Inflammatory macrophage treated with lipopolysaccharide for 1 hour (primary cell): ENCODE results near the gene NOTCH4.
A peak's percentile ranks its signal among the peaks of the same experiment; 100 is the strongest.
"Not testable (repeated sequence)": the region's sequence is repeated elsewhere in the genome, so short reads cannot be mapped to it uniquely, and the experiment has no call there.

Source experiments
- DNase-seq, 2 donors: peaks; one replicate each; pipeline ENCODE4 v3.0.0-alpha.2; 2020 to 2022

The NOTCH4 gene

DNA sequence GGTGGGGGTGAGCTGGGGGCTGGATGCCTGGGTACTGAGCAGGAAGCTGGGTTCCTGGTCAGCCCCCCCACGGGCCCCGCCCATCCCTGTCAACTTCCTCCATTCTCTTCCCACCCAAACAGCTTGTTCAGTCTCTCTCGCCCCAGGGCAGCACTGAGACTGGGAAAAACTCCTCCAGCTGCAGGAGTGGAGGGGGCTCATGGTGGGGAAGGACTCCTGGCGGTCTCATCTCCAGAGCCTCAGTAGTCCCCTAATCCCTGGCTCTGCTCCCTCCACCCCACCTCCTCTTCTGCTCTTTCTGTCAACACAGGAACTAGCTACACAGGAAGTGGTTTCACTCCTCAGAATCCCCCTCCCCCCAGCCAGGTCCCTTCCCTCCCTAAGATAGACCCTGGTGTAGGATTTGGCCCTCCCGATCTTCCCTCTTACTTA is 31.2 kb downstream of the NOTCH4 start, which contains the start of gene GPSM3:
GPSM3 (minus strand) TSS at position 36 of the 432 bp plus-strand sequence. CDS start 130 bp downstream, outside the sequence.
- DNase-seq, result peak; percentile 58 to 75

DNA sequence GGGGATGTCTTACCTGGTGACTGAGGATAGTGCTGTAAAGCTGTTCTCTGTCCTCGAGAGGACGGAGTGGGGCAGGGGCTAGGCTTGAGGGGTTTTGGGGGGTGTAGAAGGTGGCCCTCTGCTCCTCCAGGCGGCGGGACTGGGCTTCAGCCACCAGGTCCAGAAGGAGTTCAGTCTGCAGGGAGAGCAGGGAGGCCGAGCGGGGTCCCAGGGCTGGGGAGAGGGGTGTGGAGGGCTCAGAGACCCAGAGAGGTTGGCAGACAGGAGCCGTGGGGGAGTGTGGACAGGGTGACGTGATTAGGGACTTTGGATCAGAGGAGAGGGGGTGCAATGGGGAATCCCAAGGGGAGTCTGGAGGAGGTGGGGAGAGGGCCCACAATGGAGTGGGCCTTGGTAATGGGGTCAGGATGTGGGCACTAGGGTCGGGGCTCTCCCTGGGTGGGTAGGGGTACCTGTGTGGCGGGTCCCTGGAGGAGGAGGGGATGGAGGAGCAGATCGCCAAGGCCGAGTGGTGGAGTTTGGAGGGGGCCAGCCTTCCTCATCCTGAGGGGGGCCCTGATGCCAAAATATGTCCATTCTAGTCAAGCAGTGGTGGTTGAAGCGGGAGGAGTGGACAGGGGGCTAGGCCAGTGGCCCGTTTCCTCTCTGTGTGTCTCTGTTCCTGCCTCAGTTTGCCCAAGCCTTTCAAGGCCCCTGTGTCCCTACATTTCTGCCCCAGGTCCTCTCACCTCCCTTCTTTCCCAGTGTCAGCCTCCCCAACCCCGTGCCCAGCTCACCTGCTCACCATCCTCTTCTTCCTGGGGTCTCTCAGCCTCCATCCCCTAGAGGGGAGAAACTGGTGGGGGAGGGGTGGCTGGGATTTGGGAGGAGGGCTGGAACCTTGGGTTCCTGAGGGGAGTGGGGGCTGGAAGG is 31.9 kb downstream of the NOTCH4 start:
- DNase-seq, result peak; percentile 50 to 78

DNA sequence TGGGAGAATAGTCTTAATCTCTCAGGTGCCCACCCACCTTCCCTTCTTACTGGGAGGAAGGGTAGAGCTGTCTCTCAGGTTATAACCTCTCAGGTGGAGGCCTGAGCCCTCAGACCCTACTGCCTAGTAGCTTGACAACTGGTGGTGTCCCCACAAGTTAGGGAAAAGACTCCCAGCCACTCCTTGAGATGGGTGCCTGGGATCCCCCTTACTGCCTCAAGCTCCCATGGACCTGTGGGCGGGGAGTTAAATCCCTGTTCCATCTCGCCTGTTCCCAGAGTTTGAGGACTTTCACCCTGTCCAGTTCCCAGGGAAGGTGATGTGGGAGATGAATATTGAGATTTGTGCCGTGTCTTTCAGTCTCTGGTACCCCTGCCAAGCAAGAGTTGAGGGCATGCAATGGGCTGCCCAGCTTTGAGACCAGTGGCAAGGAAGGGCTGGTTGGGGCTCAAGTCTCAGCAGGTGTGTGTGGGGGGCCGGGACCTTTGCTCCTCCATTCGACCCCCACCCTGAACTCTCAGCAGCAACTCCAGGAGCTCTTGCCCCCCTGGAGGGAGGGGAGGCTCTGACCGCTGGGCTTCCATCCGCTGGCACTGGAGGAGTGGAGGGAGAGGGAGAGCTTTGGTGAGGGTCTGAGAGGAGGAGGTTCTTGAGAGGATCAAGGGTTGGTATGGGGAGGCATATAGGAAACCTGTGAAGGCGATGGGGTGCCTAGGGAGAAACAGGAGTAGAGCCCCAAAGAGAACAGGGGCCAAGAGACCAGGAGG is 32.8 kb downstream of the NOTCH4 start:
- peak in 1 of 2 donors; percentile 65 for DNase-seq

DNA sequence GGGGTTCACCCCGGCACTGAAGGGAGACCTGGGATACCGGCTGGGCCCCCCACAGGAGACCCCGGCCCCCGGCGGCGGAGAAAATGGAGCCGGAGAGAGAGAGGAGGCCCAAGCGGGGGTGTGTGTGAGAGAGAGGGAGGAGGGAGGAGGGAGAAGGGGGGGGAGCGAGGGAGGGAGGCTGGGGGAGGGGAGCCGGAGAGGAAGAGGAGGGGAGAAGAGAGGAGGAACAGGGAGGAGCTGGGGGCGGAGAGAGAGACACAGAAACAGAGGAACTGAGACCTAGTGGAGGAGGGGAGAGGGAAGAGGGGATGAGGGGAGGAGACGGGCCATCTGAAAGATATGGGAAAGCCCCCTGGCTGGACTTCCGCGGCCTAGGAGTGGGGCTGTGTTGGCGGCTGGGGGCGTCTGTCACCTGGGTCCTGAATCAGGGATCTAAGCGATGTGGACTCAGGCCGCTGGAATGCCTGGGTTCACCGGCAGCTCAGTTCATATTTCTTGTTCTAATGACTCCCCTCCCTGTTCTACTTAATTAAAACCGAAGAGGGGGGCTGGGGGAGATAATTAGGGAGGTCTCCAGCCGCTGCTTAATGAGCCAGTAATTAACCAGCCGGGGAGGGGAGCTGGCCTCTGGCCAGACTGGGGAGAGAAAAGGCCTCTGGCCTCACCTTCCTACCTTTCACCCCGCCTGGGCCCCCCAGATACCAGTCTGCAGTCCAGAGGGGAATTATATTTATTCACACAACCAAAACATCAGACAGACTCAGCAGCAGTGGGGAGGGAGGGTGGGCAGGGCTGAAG is 33.6 kb downstream of the NOTCH4 start, which contains the start of gene PBX2:
PBX2 (minus strand) TSS at position 149 of the 798 bp plus-strand sequence. CDS start 287 bp downstream, outside the sequence.
- peak; percentile 88 to 89 for DNase-seq

DNA sequence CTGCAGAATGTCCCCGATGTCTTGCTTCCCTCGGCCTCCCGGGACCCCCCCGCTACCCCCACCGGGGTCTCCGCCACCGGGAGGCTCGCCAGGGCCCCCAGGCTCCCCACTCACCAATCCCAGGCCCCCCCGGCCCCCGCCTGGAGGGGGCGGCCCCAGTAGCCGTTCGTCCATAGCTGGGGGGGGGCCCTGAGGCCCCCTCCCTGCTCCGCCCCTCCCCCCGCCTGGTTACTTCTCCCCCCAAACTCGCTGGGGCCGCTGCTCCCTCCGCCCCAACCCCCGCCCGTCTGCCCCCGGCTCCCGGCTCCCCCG is 34.2 kb downstream of the NOTCH4 start:
- DNase-seq, result no peak

DNA sequence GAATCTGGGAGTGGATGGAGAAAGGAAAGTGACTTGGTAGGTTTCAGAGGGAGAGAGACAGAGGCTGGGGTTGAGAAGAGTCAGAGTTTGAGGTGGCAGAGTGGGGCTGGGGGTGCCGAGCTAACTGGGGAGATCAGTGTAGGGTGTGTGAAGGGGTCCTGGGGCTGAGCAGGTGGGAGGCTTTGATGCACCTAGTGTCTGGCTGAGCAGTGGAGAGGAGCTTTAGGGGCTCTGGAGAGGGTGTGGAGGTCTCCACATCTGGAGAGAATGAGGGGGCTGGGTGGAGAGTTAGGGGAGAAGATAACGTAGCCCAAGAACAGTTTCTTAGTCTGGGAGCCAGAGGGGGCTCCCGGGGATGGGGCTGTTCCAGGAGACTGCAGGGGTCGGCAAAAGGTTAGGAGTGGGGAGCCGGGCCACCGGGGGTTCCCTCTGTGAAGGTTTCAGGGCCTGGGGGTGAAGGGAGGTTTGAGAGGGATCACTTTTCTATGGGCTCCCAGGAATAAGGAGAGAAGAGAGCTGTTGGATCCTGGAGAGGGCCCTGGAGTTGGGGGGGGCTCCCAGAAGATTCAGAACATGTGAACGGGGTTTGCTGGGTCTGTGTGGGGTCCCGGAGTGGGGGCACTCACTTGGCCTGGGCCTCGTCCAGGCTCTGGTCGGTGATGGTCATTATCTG is 34.7 kb downstream of the NOTCH4 start:
- DNase-seq, result no peak

DNA sequence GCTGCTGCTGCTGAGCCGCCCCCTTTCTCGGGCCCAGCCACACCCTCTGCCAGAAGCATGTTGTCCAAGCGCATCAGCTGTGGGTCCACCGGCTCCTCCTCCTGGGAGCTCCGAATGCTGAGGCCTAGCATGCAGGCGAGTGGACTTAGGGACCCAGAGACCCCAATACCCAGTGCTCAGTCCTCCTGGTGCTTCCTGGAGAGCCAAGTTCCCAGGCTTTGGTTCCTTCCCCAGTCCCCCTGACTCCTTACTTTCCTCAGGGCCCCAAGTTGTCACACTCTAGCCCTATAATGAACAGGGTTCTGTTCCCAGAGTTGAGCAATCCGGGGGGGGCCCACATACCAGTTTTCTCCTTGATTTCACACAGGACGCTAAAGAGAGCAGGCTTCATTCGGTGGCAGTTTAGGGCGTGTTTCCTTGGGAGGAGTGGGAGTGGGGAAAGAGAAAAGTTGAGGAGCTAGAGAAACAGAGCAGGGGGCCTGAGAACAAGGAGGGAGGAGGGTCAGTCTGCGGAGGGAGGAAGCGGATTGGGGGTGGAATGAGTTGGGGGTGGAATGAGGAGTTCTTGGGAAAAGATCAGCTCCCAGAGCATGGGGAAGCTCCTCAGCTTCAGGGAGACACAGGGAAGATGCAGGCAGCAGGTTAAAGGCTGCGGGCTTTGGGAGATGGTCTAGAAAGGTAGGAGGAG is 35.3 kb downstream of the NOTCH4 start:
- peak in 1 of 2 donors; percentile 42 for DNase-seq

DNA sequence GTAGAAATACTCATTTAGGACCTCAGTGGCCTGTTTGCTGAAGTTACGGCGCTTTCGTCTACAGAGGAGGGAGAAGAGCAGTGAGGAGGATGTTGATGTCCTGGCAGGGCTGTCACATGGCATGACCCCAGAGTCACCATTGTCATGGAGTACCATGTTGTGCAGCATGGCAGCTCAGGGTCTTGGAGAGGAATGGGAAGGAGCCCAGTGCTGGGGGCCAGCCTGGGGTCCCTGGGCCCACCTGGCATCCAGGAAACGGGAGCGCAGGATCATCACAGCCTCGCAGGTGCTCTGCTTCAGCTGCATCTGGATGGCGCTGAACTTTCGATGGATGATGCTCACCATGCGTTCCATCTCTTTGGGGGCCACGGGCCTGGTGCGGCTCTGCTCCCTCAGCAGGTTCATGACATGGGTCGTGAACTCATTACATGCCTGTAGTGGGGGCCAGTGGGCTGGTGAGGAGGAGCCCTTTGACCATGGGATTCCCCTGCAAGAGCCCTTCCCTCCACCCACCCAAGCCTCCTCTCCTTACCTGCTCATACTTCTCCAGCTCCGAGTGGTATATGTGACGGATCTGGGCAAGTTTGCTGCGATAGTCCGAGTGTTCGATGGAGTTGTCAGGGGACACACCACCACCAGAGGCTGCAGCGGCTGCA is 36.0 kb downstream of the NOTCH4 start:
- not testable (repeated sequence) for DNase-seq

DNA sequence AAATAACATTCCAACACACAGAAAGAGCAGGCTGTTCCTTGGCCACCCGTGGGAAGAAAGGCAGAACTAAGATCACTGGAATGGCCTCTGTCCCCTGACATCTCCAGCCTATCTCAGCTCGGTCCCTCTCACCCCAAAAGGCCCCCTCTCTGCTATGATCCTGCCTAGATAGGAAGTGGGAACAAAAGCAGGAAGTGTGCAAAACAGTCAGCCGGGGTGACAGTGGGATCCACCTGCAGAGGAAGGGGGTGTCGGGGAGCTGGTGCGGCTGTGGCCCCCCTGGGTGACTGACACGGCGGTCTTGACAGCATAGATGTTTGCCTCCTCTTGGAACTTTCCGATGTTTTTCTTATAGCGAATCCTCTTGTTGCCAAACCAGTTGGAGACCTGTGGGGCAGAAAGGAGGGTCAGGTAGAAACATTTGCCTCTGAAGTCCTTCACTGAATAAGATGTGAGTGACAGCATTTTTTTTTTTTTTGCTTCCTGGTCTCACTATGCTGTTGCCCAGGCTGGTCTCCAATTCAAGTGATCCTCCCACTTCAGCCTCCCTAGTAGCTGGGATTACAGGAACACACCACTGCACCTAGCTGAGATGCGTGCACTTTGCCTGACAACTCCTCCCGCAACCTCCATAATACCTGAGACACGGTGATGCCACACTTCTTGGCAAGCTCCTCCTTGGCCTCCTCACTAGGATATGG is 36.7 kb downstream of the NOTCH4 start:
- DNase-seq, result no peak

DNA sequence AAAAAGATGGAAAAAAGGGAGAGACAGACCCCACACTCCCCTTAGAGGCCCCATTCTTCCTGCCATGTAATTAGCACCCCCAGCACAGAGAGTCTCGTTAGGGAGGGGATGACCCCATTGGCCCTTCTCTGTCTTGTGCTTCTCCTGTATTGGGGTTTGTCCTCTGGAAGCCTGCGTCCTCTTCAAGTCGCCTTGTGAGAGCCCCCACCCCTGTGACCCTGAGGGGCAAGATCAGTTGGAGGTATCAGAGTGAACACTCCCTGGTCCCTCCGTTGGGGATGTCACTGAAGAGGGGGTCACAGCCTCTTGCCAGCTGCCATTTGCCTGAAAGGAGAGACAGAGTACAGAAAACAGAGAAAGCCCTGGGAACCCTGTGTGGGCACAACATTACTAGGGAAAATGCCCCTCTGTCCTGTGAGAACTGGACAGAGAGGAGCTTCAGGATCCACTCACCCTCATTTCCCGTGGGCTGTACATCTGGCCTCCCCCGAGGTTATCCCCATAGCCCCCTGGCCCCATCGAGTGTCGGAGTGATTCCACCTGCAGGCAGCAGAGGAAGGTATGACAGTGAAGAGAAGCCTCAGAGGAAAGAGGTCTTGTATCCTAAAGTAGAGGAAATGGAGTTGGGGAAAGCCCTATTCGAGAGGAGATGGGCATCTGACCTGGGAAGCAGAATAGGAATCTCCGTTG is 37.6 kb downstream of the NOTCH4 start:
- not testable (repeated sequence) for DNase-seq

DNA sequence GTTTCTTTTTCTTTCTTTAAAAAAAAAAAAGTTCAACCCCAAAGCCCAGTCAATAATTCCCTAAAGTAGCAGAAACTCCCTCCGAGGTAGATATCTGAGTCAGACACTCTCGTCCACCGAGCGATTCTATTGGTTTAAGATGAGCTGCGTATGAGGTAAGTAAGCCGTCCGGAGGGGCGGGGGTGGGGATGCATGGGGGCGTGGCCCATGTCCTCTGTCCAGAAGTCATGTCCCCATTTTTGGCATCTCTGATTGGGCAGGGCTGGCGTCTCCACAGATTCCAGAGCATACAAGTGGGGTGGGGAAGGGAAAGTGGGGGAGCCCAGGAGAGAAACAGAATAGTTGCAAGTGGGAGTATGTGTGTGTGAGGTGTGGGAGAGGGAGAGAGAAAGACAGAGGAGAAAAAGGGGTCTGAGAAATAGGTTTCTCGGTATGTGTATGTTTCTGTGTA is 38.2 kb downstream of the NOTCH4 start:
- DNase-seq, result peak; percentile 66 to 79

DNA sequence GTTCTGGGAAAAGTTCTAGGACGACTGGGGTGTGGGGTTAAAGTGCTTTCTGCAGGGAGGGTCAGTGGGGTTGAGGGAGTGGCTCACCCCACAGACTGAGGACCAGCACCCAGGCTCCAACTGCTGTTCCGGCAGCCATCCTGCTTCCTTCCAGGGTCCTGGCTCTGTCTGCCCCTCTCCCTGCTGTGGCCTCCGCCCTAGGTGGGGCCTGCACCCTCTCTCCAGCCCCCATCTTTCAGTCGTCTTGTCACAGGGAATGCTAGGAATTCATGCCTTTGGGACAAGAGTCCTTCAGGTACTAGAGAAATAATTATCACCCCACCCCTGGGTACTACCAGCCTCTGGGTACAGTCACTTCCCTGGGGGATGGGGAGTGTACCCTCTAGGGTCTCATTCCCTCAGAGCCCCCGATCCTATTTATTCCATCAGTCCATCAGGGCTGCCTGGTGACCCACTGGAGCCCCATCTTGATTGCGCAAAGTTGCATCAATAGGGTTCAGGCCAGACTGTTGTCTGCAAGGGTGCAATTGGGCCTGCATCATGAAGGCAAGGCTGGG is 39.7 kb downstream of the NOTCH4 start, which contains the start of gene AGER:
AGER (minus strand) TSS at position 170 of the 557 bp plus-strand sequence; CDS start at position 139, 31 bp downstream.
- no peak for DNase-seq

DNA sequence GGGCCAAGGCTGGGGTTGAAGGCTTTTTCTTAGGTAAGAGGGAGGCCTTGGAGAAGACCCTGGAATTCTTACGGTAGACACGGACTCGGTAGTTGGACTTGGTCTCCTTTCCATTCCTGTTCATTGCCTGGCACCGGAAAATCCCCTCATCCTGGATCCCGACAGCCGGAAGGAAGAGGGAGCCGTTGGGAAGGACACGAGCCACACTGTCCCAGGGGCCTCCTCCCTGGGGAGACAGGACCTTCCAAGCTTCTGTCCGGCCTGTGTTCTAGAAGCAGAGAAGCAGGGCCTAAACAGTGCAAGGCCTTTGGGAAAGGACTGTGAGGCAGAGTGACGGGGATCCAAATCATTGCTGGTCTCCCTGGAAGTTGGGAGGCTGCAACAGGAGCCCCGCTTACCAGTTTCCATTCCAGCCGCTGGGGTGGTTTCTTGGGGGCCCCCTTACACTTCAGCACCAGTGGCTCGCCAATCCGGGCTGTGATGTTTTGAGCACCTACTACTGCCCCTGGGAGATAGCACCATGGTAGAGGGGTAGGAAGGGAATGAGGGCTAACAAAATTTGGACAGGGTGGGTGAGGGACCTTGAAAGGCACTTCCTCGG is 40.3 kb downstream of the NOTCH4 start:
- DNase-seq, result no peak

DNA sequence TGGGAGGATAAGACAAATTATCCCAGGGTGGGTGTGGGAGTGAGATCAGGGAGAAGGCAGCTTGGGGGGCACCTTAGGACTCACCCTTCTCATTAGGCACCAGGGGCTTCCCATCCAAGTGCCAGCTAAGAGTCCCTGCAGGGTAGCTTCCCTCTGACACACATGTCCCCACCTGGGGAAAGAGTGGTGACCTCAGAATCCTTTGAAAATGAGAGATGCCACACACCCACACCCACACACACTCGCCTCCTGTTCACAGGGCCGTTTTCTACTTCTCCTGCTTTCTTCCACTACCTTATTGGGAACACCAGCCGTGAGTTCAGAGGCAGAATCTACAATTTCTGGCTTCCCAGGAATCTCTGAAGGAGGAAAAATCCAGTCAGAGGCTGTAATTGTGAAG is 40.8 kb downstream of the NOTCH4 start:
- DNase-seq, result no peak

DNA sequence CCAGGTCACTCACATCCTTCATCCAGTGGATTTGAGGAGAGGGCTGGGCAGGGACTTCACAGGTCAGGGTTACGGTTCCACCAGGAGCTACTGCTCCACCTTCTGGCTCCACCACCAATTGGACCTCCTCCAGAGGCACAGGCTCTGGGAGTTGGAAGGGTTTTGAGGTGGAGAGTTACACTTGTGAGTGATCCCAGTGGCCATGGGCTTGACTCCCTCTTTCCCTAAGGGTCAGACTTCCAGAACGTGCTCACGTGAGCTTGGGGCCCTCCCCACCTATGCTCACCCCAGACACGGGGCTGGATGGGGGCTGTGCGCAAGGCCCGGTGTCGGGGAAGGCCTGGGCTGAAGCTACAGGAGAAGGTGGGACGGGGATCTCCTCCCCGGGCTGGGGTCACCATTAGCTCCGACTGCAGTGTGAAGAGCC is 41.3 kb downstream of the NOTCH4 start:
- DNase-seq, result no peak

DNA sequence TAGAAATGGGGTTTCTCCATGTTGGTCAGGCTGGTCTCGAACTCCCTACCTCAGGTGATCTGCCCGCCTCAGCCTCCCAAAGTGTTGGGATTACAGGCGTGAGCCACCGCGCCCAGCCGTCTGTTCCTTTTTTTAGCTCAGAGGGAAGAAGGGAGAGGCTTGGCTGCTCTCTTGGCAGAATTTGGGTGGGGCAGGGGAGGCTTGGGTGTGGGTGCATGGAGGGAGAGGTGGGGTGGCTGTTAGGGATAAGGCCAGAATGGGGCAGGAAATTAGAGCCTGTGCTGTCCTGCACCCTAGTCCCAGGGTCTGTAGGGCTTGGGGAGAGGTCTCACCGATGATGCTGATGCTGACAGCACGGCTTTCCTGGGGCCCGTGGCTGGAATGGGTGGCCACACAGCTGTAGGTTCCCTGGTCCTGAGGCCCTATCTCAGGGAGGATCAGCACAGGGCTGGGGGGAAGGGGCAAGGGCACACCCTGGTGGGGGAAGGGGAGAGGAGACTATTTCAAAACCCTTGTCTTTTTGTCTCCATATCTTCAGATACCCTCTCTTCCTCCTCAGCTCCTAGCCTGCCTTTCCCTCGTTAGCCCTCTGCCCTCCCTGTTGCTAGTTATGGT is 41.8 kb downstream of the NOTCH4 start:
- no peak for DNase-seq

DNA sequence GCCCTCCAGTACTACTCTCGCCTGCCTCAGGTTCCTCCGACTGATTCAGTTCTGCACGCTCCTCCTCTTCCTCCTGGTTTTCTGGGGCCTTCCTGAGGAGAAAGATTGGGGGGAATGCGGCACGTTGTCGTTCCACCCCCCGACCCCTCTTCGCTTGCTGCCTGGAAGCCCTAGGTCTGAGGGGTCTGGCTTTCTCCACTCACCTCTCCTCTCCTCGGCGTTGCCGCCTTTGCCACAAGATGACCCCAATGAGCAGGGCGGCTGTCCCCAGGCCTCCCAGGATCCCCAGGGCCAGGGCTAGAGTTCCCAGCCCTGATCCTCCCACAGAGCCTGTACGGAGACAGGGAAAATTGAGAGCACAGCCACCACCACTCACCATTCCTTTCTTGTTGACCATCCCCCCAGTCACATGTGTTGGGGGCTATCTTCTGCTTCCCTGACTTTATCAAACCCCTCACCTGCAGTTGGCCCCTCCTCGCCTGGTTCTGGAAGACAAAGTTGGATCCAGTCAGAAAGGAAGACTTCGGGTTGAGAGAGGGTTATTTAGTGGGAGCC is 42.6 kb downstream of the NOTCH4 start:
- no peak for DNase-seq
